ENCODE measurements around the gene AHRR. TPM values are rescaled to one million over a fixed set of nuclear protein-coding genes. Genes with fewer than 3 reads are reported as not detected.

Gene AHRR
- total and polyA plus RNA-seq, 2 donors from 2014 or later = 0.71 to 1.7 TPM

GRCh38 chr5:333945-334344, 12.4 kb downstream of the AHRR start:
- DNase-seq (no peak), FAIRE-seq (no peak)
- no peak overlapping the region for H3K4me3 ChIP-seq (ENCODE audit: low read length in 3 of 3)
- H3K4me1 ChIP-seq (ENCODE audit: control insufficient read depth in 2 of 3, insufficient read depth in 2 of 3, low read depth in 1 of 3, low read length in 3 of 3) = no peaks in the 10 kb centered on the region
- TF ChIP-seq CTCF (IDR thresholded peaks at IDR 0.05; ENCODE audit: borderline replicate concordance, extremely low read depth, insufficient read depth) = no peak
- no peak overlapping the region for H3K27ac ChIP-seq (ENCODE audit: low read depth in 2 of 2, low read length in 2 of 2)
- no peaks in the 10 kb centered on the region for H3K9me3 ChIP-seq (ENCODE audit: control insufficient read depth in 2 of 3, insufficient read depth in 1 of 3, low read length in 3 of 3)
- intact Hi-C loops (cut with DNase I) = no loop called here
- no peaks in the 10 kb centered on the region for H3K36me3 ChIP-seq (ENCODE audit: control insufficient read depth in 2 of 3, insufficient read depth in 3 of 3, low read length in 3 of 3)
- H3K9ac ChIP-seq (ENCODE audit: low read length in 3 of 3) = no peak overlapping the region
- H3K27me3 ChIP-seq (ENCODE audit: control insufficient read depth, insufficient read depth, low read length) = no peaks in the 10 kb centered on the region

- intact Hi-C loops (cut with DNase I) = no loop called here
- no peaks in the 10 kb centered on the region for H3K4me1 ChIP-seq (ENCODE audit: control insufficient read depth in 2 of 3, insufficient read depth in 2 of 3, low read depth in 1 of 3, low read length in 3 of 3)
- FAIRE-seq = no peak
- no peak overlapping the region for H3K9ac ChIP-seq (ENCODE audit: low read length in 3 of 3)
- no peak for DNase-seq
- H3K9me3 ChIP-seq (ENCODE audit: control insufficient read depth in 2 of 3, insufficient read depth in 1 of 3, low read length in 3 of 3) = no peaks in the 10 kb centered on the region
- H3K36me3 ChIP-seq (ENCODE audit: control insufficient read depth in 2 of 3, insufficient read depth in 3 of 3, low read length in 3 of 3) = no peaks in the 10 kb centered on the region
- no peak overlapping the region for H3K27ac ChIP-seq (ENCODE audit: low read depth in 2 of 2, low read length in 2 of 2)
- no peak for TF ChIP-seq CTCF (IDR thresholded peaks at IDR 0.05; ENCODE audit: borderline replicate concordance, extremely low read depth, insufficient read depth)
- no peaks in the 10 kb centered on the region for H3K27me3 ChIP-seq (ENCODE audit: control insufficient read depth, insufficient read depth, low read length)
- H3K4me3 ChIP-seq (ENCODE audit: low read length in 3 of 3) = no peak overlapping the region
These were observed 13.6 kb downstream of the AHRR start for GRCh38 chr5:334903-335739.

- Histone ChIP-seq H3K27me3 (ENCODE audit: control insufficient read depth, insufficient read depth, low read length) (no peaks in the 10 kb centered on the region), H3K27ac (ENCODE audit: low read depth in 2 of 2, low read length in 2 of 2) (no peak overlapping the region), H3K9ac (ENCODE audit: low read length in 3 of 3) (no peak overlapping the region), H3K4me1 (ENCODE audit: control insufficient read depth in 2 of 3, insufficient read depth in 2 of 3, low read depth in 1 of 3, low read length in 3 of 3) (no peaks in the 10 kb centered on the region), H3K4me3 (ENCODE audit: low read length in 3 of 3) (no peak overlapping the region), H3K36me3 (ENCODE audit: control insufficient read depth in 2 of 3, insufficient read depth in 3 of 3, low read length in 3 of 3) (no peaks in the 10 kb centered on the region), H3K9me3 (ENCODE audit: control insufficient read depth in 2 of 3, insufficient read depth in 1 of 3, low read length in 3 of 3) (no peaks in the 10 kb centered on the region)
- DNase-seq (no peak), FAIRE-seq (no peak)
- intact Hi-C loops (cut with DNase I) = no loop called here
- no peak for TF ChIP-seq CTCF (IDR thresholded peaks at IDR 0.05; ENCODE audit: borderline replicate concordance, extremely low read depth, insufficient read depth)
These were observed 14.2 kb downstream of the AHRR start for GRCh38 chr5:335740-336038.
